CD14-positive monocyte (primary cell): ENCODE results near the gene CA10. TPM values are rescaled to one million over a fixed set of nuclear protein-coding genes. Genes with fewer than 3 reads are reported as not detected.

ENCODE experiments used
- DNase-seq, 3 donors: peaks; one replicate each; pipeline ENCODE4 v3.0.0-alpha.2; 2011 to 2022
- H2AFZ ChIP-seq: 2 replicates; pipeline ENCODE4 v1.6.0; 2012; ENCODE audit warnings: mild to moderate bottlenecking, low read depth, low read length, inconsistent platforms; ENCODE audit not compliant: insufficient read depth, poor library complexity, severe bottlenecking
- H3K27ac ChIP-seq, 2 donors: 1 replicate in 1 of 2; 2 replicates in 1 of 2; pipeline ENCODE4 v1.5.1; 2012 to 2013; ENCODE audit warnings: low read length in 2 of 2, control low read depth in 1 of 2, inconsistent platforms in 1 of 2, low read depth in 1 of 2, mild to moderate bottlenecking in 1 of 2
- H3K27me3 ChIP-seq, 2 donors: one replicate each; pipeline versions ENCODE4 v1.6.0 to v1.6.1; 2011 to 2013; ENCODE audit warnings: low read length in 2 of 2; ENCODE audit not compliant: control insufficient read depth in 2 of 2, insufficient read depth in 2 of 2
- H3K36me3 ChIP-seq, 2 donors: replicated peaks in 1 of 2; 1 replicate in 1 of 2; 2 replicates in 1 of 2; pipeline versions ENCODE4 v1.5.1 to v1.6.1; 2012 to 2013; ENCODE audit warnings: low read length in 2 of 2, control low read depth in 1 of 2, inconsistent platforms in 1 of 2, mild to moderate bottlenecking in 1 of 2; ENCODE audit not compliant: insufficient read depth in 2 of 2, control insufficient read depth in 1 of 2
- H3K4me1 ChIP-seq, 2 donors: 1 replicate in 1 of 2; 2 replicates in 1 of 2; pipeline versions ENCODE4 v1.5.1 to v1.6.1; 2012 to 2013; ENCODE audit warnings: low read length in 2 of 2, control low read depth in 1 of 2, inconsistent platforms in 1 of 2, mild to moderate bottlenecking in 1 of 2, moderate library complexity in 1 of 2; ENCODE audit not compliant: insufficient read depth in 2 of 2, control insufficient read depth in 1 of 2
- H3K4me2 ChIP-seq: replicated peaks from 2 replicates; pipeline ENCODE3; 2012; ENCODE audit warnings: low read length, moderate library complexity, mild to moderate bottlenecking; ENCODE audit not compliant: poor library complexity, severe bottlenecking; ENCODE audit errors: extremely low read depth
- H3K4me3 ChIP-seq, 3 experiments: fragments of 200-600 bp in 1 of 3; sonication (generic) in 1 of 3; replicated peaks in 1 of 3; 1 replicate in 2 of 3; 2 replicates in 1 of 3; pipeline ENCODE4 v1.5.1; 2011 to 2013; ENCODE audit warnings: low read length in 3 of 3, mild to moderate bottlenecking in 3 of 3, control low read depth in 2 of 3, low read depth in 2 of 3, inconsistent platforms in 1 of 3, moderate library complexity in 1 of 3
- H3K79me2 ChIP-seq: 2 replicates; pipeline ENCODE4 v1.6.0; 2012; ENCODE audit warnings: mild to moderate bottlenecking, control low read depth, inconsistent platforms, low read length, moderate library complexity; ENCODE audit not compliant: insufficient read depth
- H3K9ac ChIP-seq: 2 replicates; pipeline ENCODE4 v1.6.0; 2017; ENCODE audit warnings: low read length, mild to moderate bottlenecking; ENCODE audit not compliant: insufficient read depth, poor library complexity, severe bottlenecking
- H3K9me3 ChIP-seq, 2 donors: replicated peaks in 1 of 2; 1 replicate in 1 of 2; 2 replicates in 1 of 2; pipeline versions ENCODE4 v1.5.1 to v1.6.1; 2012 to 2013; ENCODE audit warnings: low read length in 2 of 2, control low read depth in 1 of 2; ENCODE audit not compliant: control insufficient read depth in 1 of 2, insufficient read depth in 1 of 2
- H4K20me1 ChIP-seq: 2 replicates; pipeline ENCODE4 v1.6.0; 2012; ENCODE audit warnings: mild to moderate bottlenecking, low read length, control low read depth, moderate library complexity; ENCODE audit not compliant: insufficient read depth
- H3K27ac Mint-ChIP-seq, 7 donors: one replicate each; pipeline ENCODE4 v1.8.0; 2020; ENCODE audit warnings: mild to moderate bottlenecking in 7 of 7, mixed read lengths in 7 of 7, moderate library complexity in 6 of 7, inconsistent platforms in 2 of 7
- H3K27me3 Mint-ChIP-seq, 3 donors: one replicate each; pipeline ENCODE4 v1.8.0; 2021 to 2022; ENCODE audit warnings: low read depth in 3 of 3, mild to moderate bottlenecking in 3 of 3, mixed read lengths in 3 of 3, moderate library complexity in 3 of 3, inconsistent platforms in 1 of 3
- H3K36me3 Mint-ChIP-seq, 2 donors: one replicate each; pipeline ENCODE4 v1.8.0; 2020; ENCODE audit warnings: mixed read lengths in 2 of 2, inconsistent platforms in 1 of 2, mild to moderate bottlenecking in 1 of 2
- H3K4me1 Mint-ChIP-seq: one replicate; pipeline ENCODE4 v1.8.0; 2020; ENCODE audit warnings: mild to moderate bottlenecking, mixed read lengths
- H3K4me3 Mint-ChIP-seq, 2 donors: one replicate each; pipeline ENCODE4 v1.8.0; 2020; ENCODE audit warnings: mild to moderate bottlenecking in 2 of 2, mixed read lengths in 2 of 2, moderate library complexity in 1 of 2
- H3K9me3 Mint-ChIP-seq, 7 donors: one replicate each; pipeline ENCODE4 v1.8.0; 2020 to 2022; ENCODE audit warnings: mixed read lengths in 7 of 7, mild to moderate bottlenecking in 6 of 7, moderate library complexity in 6 of 7, inconsistent platforms in 2 of 7
- CTCF ChIP-seq: fragments of 200-600 bp; IDR thresholded peaks from one replicate; pipeline ENCODE4 v1.8.0; 2022; ENCODE audit warnings: antibody characterized with exemption, mild to moderate bottlenecking
- WGBS: methylation state at CpG from one replicate; pipeline ENCODE4 v1.1.5; 2013; ENCODE audit warnings: missing lambda C conversion rate; ENCODE audit not compliant: insufficient coverage; 5-methylcytosine and 5-hydroxymethylcytosine counted together
- intact Hi-C, 2 donors: fragments of 100-400 bp; cut with micrococcal nuclease; formaldehyde crosslinking; loops; one replicate each; pipeline versions ENCODE4 v1.15.0 to v1.15.1; 2023
- polyA plus RNA-seq, 3 donors: library from polyadenylated mRNA; depleted of rRNA in 1 of 3; unstranded in 2 of 3; stranded (reverse) in 1 of 3; fragments of 300-500 nt in 2 of 3; fragments of >200 nt in 1 of 3; fragmentation: Illumina TruSeq in 2 of 3; gene quantifications; 1 replicate in 2 of 3; 2 replicates in 1 of 3; pipeline ENCODE4 v1.2.3, GENCODE V29; 2012 to 2021

CA10 gene
- polyA plus RNA-seq, 3 donors = not detected

- H3K4me1 ChIP-seq = no peaks in the 10 kb centered on the region
- no peaks in the 10 kb centered on the region for H3K27me3 Mint-ChIP-seq
- no peak overlapping the region for H3K27ac ChIP-seq
- no peak overlapping the region for H3K27ac Mint-ChIP-seq
- no peaks in the 10 kb centered on the region for H3K79me2 ChIP-seq
- TF ChIP-seq CTCF = no peak
- intact Hi-C loops = no loop called here
- H3K36me3 ChIP-seq = no peaks in the 10 kb centered on the region
- no peak overlapping the region for H3K4me3 ChIP-seq
- H3K9me3 Mint-ChIP-seq = peaks cover 0 to 7% (median 0%) of the 10 kb centered on the region in 7 donors
- H3K36me3 Mint-ChIP-seq = no peaks in the 10 kb centered on the region
- H3K9ac ChIP-seq = no peak overlapping the region
- H3K4me3 Mint-ChIP-seq = no peak overlapping the region
- H3K4me2 ChIP-seq = no peak overlapping the region
- H2AFZ ChIP-seq = no peak overlapping the region
- peaks cover 6 to 10% of the 10 kb centered on the region in 2 donors for H3K9me3 ChIP-seq
- H4K20me1 ChIP-seq = no peaks in the 10 kb centered on the region
- no peaks in the 10 kb centered on the region for H3K4me1 Mint-ChIP-seq
- DNase-seq = no peak
- WGBS = 95% methylated on average over 3 of the region's 5 CpGs
- H3K27me3 ChIP-seq = no peaks in the 10 kb centered on the region
Observed at GRCh38 chr17:52071712-52072111, 86.8 kb downstream of the CA10 start.

DNA sequence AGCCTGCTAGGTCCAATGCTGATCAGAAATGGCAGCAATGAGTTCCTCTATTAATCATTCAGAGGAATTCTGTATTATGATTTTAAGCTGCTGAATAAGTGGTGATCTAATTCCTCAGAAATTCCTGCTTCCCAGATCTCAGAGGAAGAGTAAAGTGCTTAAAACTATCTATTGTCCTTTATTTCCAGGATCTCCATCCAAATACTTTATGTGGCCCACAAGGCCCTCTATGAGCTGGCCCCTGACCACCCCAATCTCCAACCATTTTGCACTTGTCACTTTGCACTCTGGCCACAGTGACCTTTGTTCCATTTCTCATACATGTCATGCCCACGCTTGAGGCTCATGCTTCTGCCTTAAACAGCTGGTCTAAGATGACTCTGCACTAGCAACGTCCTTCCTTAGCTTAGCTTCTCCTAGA lies 93.7 kb downstream of the CA10 start:
- 66% methylated on average over 2 of the region's 2 CpGs for WGBS
- no peak for DNase-seq
- Histone ChIP-seq H3K9me3 (peaks cover 10 to 17% of the 10 kb centered on the region in 2 donors), H3K36me3 (no peaks in the 10 kb centered on the region), H3K27ac (no peak overlapping the region), H3K79me2 (no peaks in the 10 kb centered on the region), H2AFZ (no peak overlapping the region), H3K9ac (no peak overlapping the region), H3K4me3 (no peak overlapping the region), H3K4me1 (no peaks in the 10 kb centered on the region), H3K4me2 (no peak overlapping the region), H4K20me1 (no peaks in the 10 kb centered on the region), H3K27me3 (no peaks in the 10 kb centered on the region)
- Mint-ChIP-seq H3K27me3 (no peaks in the 10 kb centered on the region), H3K4me3 (no peak overlapping the region), H3K27ac (no peak overlapping the region), H3K36me3 (no peaks in the 10 kb centered on the region), H3K4me1 (no peaks in the 10 kb centered on the region), H3K9me3 (peaks cover 2 to 20% (median 8%) of the 10 kb centered on the region in 7 donors)
- intact Hi-C loops = no loop called here
- no peak for TF ChIP-seq CTCF
